H1 (cell line): ENCODE data around the gene SCGB3A1. TPM values are rescaled to one million over a fixed set of nuclear protein-coding genes. Genes with fewer than 3 reads are reported as not detected.

ENCODE experiments used
- CTCF ChIA-PET: fragments of 300-600 bp; sonication (Branson Sonifier 250); formaldehyde crosslinking; loops from one replicate; lab custom pipeline; 2021; ENCODE audit not compliant: partially characterized antibody; lab: Charles Lee
- POLR2A ChIA-PET: fragments of 300-600 bp; sonication (Branson Sonifier 250); formaldehyde crosslinking; loops from one replicate; lab custom pipeline; 2021; ENCODE audit warnings: inconsistent platforms; ENCODE audit not compliant: partially characterized antibody; lab: Charles Lee
- DNase-seq, 2 experiments: peaks; one replicate each; pipeline versions ENCODE4 v3.0.0 to v3.0.0-alpha.2; 2010 to 2022; ENCODE audit warnings: low spot score in 2 of 2, low read depth in 1 of 2, mixed read lengths in 1 of 2
- FAIRE-seq: peaks from 2 replicates; lab custom pipeline; 2011; peaks lifted over from hg19 to GRCh38; lab: Jason Lieb, UNC
- H2AFZ ChIP-seq: 2 replicates; pipeline ENCODE4 v1.8.1; 2012; ENCODE audit warnings: low read length, inconsistent platforms
- H2AK5ac ChIP-seq: 2 replicates; pipeline ENCODE4 v1.6.1; 2013; ENCODE audit warnings: low read depth, low read length
- H2BK120ac ChIP-seq: replicated peaks from 2 replicates; pipeline ENCODE3; 2013; ENCODE audit warnings: low read depth, low read length, inconsistent platforms
- H2BK12ac ChIP-seq: 2 replicates; pipeline ENCODE4 v1.6.1; 2013; ENCODE audit warnings: low read depth, low read length
- H2BK15ac ChIP-seq: 2 replicates; pipeline ENCODE4 v1.6.1; 2013; ENCODE audit warnings: low read length
- H2BK20ac ChIP-seq: 2 replicates; pipeline ENCODE4 v1.6.1; 2013; ENCODE audit warnings: low read length
- H2BK5ac ChIP-seq: 2 replicates; pipeline ENCODE4 v1.6.1; 2013; ENCODE audit warnings: low read depth, low read length
- H3K14ac ChIP-seq: 2 replicates; pipeline ENCODE4 v1.6.1; 2013; ENCODE audit warnings: inconsistent platforms; ENCODE audit not compliant: insufficient read length
- H3K18ac ChIP-seq: 2 replicates; pipeline ENCODE4 v1.6.1; 2013; ENCODE audit warnings: low read length; ENCODE audit errors: extremely low read depth
- H3K23ac ChIP-seq: 2 replicates; pipeline ENCODE4 v1.6.1; 2013; ENCODE audit warnings: inconsistent platforms; ENCODE audit not compliant: insufficient read length
- H3K23me2 ChIP-seq: 2 replicates; pipeline ENCODE4 v1.6.1; 2013; ENCODE audit warnings: low read depth, low read length
- H3K27ac ChIP-seq: 2 replicates; pipeline ENCODE4 v1.6.1; 2011; ENCODE audit warnings: low read depth, low read length, inconsistent platforms
- H3K27me3 ChIP-seq, 4 experiments: replicated peaks in 1 of 4; 1 replicate in 1 of 4; 2 replicates in 3 of 4; pipeline versions ENCODE4 v1.6.1 to v1.8.1; 2011 to 2013; ENCODE audit warnings: low read length in 3 of 4, mild to moderate bottlenecking in 3 of 4, inconsistent platforms in 2 of 4, mixed read lengths in 2 of 4, moderate library complexity in 1 of 4; ENCODE audit not compliant: control insufficient read depth in 3 of 4, insufficient read depth in 3 of 4; ENCODE audit errors: extremely low read depth in 1 of 4
- H3K36me3 ChIP-seq, 4 experiments: 2 replicates each; pipeline versions ENCODE4 v1.6.1 to v1.8.1; 2011 to 2013; ENCODE audit warnings: mild to moderate bottlenecking in 4 of 4, low read length in 3 of 4, moderate library complexity in 2 of 4, control low read depth in 1 of 4, inconsistent platforms in 1 of 4; ENCODE audit not compliant: insufficient read depth in 4 of 4, control insufficient read depth in 2 of 4
- H3K4ac ChIP-seq: replicated peaks from 2 replicates; pipeline ENCODE3; 2013; ENCODE audit warnings: low read length, low read depth, mixed read lengths, inconsistent platforms; ENCODE audit not compliant: insufficient read length
- H3K4me1 ChIP-seq, 4 experiments: replicated peaks in 1 of 4; 1 replicate in 1 of 4; 2 replicates in 3 of 4; pipeline versions ENCODE4 v1.6.1 to v1.8.1; 2011 to 2013; ENCODE audit warnings: low read length in 3 of 4, inconsistent platforms in 2 of 4, mixed read lengths in 1 of 4; ENCODE audit not compliant: insufficient read depth in 4 of 4, control insufficient read depth in 3 of 4
- H3K4me2 ChIP-seq, 2 experiments: 2 replicates each; pipeline versions ENCODE4 v1.6.1 to v1.8.1; 2011 to 2013; ENCODE audit warnings: low read depth in 2 of 2, low read length in 2 of 2, control low read depth in 1 of 2, inconsistent platforms in 1 of 2, mild to moderate bottlenecking in 1 of 2; ENCODE audit not compliant: insufficient read depth in 1 of 2
- H3K4me3 ChIP-seq, 4 experiments: fragments of 200-600, 300-600 bp in 1 of 4; sonication (generic), shearing (Covaris generic), sonication (Bioruptor Twin) in 1 of 4; 2 replicates each; pipeline versions ENCODE4 v1.5.1 to v1.8.1; 2011 to 2016; ENCODE audit warnings: low read length in 4 of 4, low read depth in 3 of 4, control low read depth in 2 of 4, inconsistent platforms in 2 of 4, mild to moderate bottlenecking in 2 of 4, mixed read lengths in 1 of 4, moderate library complexity in 1 of 4; ENCODE audit not compliant: insufficient read depth in 2 of 4; ENCODE audit errors: extremely low read depth in 1 of 4
- H3K56ac ChIP-seq: replicated peaks from 2 replicates; pipeline ENCODE3; 2013; ENCODE audit warnings: low read depth, mild to moderate bottlenecking, mixed read lengths, low read length, inconsistent platforms; ENCODE audit not compliant: insufficient read length
- H3K79me1 ChIP-seq: 2 replicates; pipeline ENCODE4 v1.6.1; 2013; ENCODE audit warnings: low read depth, low read length, control low read depth
- H3K79me2 ChIP-seq, 2 experiments: 2 replicates each; pipeline versions ENCODE4 v1.6.1 to v1.8.1; 2012 to 2013; ENCODE audit warnings: low read length in 2 of 2, mild to moderate bottlenecking in 2 of 2, inconsistent platforms in 1 of 2; ENCODE audit not compliant: insufficient read depth in 2 of 2, control insufficient read depth in 1 of 2
- H3K9ac ChIP-seq, 4 experiments: replicated peaks in 1 of 4; 1 replicate in 1 of 4; 2 replicates in 3 of 4; pipeline versions ENCODE4 v1.6.1 to v1.8.1; 2011 to 2013; ENCODE audit warnings: low read depth in 3 of 4, low read length in 3 of 4, control low read depth in 2 of 4, mild to moderate bottlenecking in 2 of 4, moderate library complexity in 2 of 4, inconsistent platforms in 1 of 4; ENCODE audit errors: extremely low read depth in 1 of 4
- H3K9me3 ChIP-seq, 2 experiments: 2 replicates each; pipeline versions ENCODE4 v1.6.1 to v1.8.1; 2012 to 2013; ENCODE audit warnings: mild to moderate bottlenecking in 2 of 2, moderate library complexity in 2 of 2, control low read depth in 1 of 2, inconsistent platforms in 1 of 2, low read depth in 1 of 2, low read length in 1 of 2, mixed read lengths in 1 of 2; ENCODE audit not compliant: insufficient read depth in 2 of 2
- H4K20me1 ChIP-seq, 2 experiments: replicated peaks in 1 of 2; 2 replicates each; pipeline versions ENCODE3 to v1.8.1; 2011 to 2013; ENCODE audit warnings: inconsistent platforms in 2 of 2, low read length in 2 of 2, mild to moderate bottlenecking in 1 of 2; ENCODE audit not compliant: insufficient read depth in 2 of 2, control insufficient read depth in 1 of 2
- H4K5ac ChIP-seq: 2 replicates; pipeline ENCODE4 v1.6.1; 2013; ENCODE audit warnings: low read length, low read depth, mixed read lengths, inconsistent platforms; ENCODE audit not compliant: insufficient read length
- H4K8ac ChIP-seq: 2 replicates; pipeline ENCODE4 v1.8.0; 2013; ENCODE audit warnings: mild to moderate bottlenecking, moderate library complexity, low read length, inconsistent platforms; ENCODE audit not compliant: insufficient read depth; ENCODE audit errors: extremely low read depth
- H4K91ac ChIP-seq: replicated peaks from 2 replicates; pipeline ENCODE3; 2013; ENCODE audit warnings: low read length, mixed read lengths, inconsistent platforms; ENCODE audit not compliant: insufficient read length
- BRCA1 ChIP-seq: IDR thresholded peaks from 2 replicates; pipeline ENCODE4 v1.6.1; 2012; ENCODE audit warnings: low read depth, low read length, improper control_type of control experiment
- GTF2F1 ChIP-seq: IDR thresholded peaks from 2 replicates; pipeline ENCODE4 v1.6.1; 2012; ENCODE audit warnings: low read depth, low read length, improper control_type of control experiment, borderline replicate concordance
- KDM1A ChIP-seq: fragments of 200-600, 300-600 bp; sonication (generic); IDR thresholded peaks from 2 replicates; pipeline ENCODE4 v1.7.1; 2016; ENCODE audit warnings: mild to moderate bottlenecking, low read length, borderline replicate concordance
- KDM4A ChIP-seq: IDR thresholded peaks from one replicate; pipeline ENCODE4 v1.7.1; 2012; ENCODE audit warnings: low read depth, mild to moderate bottlenecking, moderate library complexity, low read length, inconsistent platforms; ENCODE audit not compliant: severe bottlenecking
- POU5F1 ChIP-seq: IDR thresholded peaks from 2 replicates; pipeline ENCODE4 v1.6.1; 2011; ENCODE audit warnings: low read depth, mild to moderate bottlenecking, low read length, moderate library complexity
- SIRT6 ChIP-seq: IDR thresholded peaks from one replicate; pipeline ENCODE4 v1.7.1; 2012; ENCODE audit warnings: low read length, inconsistent platforms
- SIX5 ChIP-seq: IDR thresholded peaks from 2 replicates; pipeline ENCODE4 v1.6.1; 2011; ENCODE audit warnings: mild to moderate bottlenecking, low read depth, low read length
- SP4 ChIP-seq: IDR thresholded peaks from 2 replicates; pipeline ENCODE4 v1.6.1; 2012; ENCODE audit warnings: low read length, inconsistent platforms
- SUZ12 ChIP-seq: fragments of 200-600 bp; sonication (generic); IDR thresholded peaks from 2 replicates; pipeline ENCODE4 v1.6.1; 2012; ENCODE audit warnings: mild to moderate bottlenecking, inconsistent platforms, low read length, moderate library complexity, mixed read lengths
- TAF1 ChIP-seq: IDR thresholded peaks from 2 replicates; pipeline ENCODE4 v1.6.1; 2011; ENCODE audit warnings: mild to moderate bottlenecking, low read depth, low read length
- YY1 ChIP-seq: IDR thresholded peaks from 2 replicates; pipeline ENCODE4 v1.6.1; 2011; ENCODE audit warnings: low read depth, mild to moderate bottlenecking, low read length
- WGBS, 2 experiments: shearing (Covaris generic) in 1 of 2; methylation state at CpG; one replicate each; pipeline versions ENCODE4 v1.1.6 to v1.1.7; 2013 to 2015; ENCODE audit warnings: low lambda C conversion rate in 2 of 2, mixed read lengths in 2 of 2, inconsistent platforms in 1 of 2, low coverage in 1 of 2, missing lambda C conversion rate in 1 of 2; ENCODE audit not compliant: insufficient replicate concordance in 2 of 2, insufficient coverage in 1 of 2, insufficient read length in 1 of 2; ENCODE audit errors: extremely low coverage in 1 of 2, missing lambda C conversion rate in 1 of 2; 5-methylcytosine and 5-hydroxymethylcytosine counted together
- polyA plus RNA-seq, 7 experiments: library from polyadenylated mRNA; depleted of rRNA in 3 of 7; stranded (reverse) in 5 of 7; unstranded in 2 of 7; fragments of >200 nt in 5 of 7; fragments of 200-250 nt in 2 of 7; gene quantifications; 1 replicate in 5 of 7; 2 replicates in 1 of 7; 4 replicates in 1 of 7; pipeline versions ENCODE4 v1.2.1 to v1.2.3, GENCODE V29; 2011 to 2013; ENCODE audit warnings: missing spikeins in 2 of 7, mixed read lengths in 2 of 7
- total RNA-seq: library from RNA; stranded (reverse); fragmentation: NEBNext Ultra II Directional; extraction: Animal tissue kit (Norgen Biotek cat#: 25700); gene quantifications from 2 replicates; pipeline ENCODE4 v1.2.1, GENCODE V29; 2021

SCGB3A1 gene
- total and polyA plus RNA-seq, 2 of the 8 experiments (the other 6 are each of a cell fraction or from before 2014, with no cell fraction given): 0.20 TPM; not detected in 1

- 93% methylated on average over 5 of the region's 6 CpGs; no CpG with 5 or more reads in 1 of the 2 experiments for WGBS, 2 experiments
- TF ChIP-seq GTF2F1: no peak
- no peak for TF ChIP-seq TAF1
- no peak for TF ChIP-seq SIX5
- TF ChIP-seq SP4: no peak
- no peak for TF ChIP-seq KDM1A
- TF ChIP-seq YY1: no peak
- TF ChIP-seq POU5F1: no peak
- no peak for TF ChIP-seq KDM4A
- TF ChIP-seq SIRT6: no peak
- no peak for TF ChIP-seq SUZ12
- no peak for TF ChIP-seq BRCA1
These were observed 31.6 kb upstream of the SCGB3A1 start for GRCh38 chr5:180622910-180623309.

More at GRCh38 chr5:180622910-180623309, 31.6 kb upstream of the SCGB3A1 start:
- H2BK15ac ChIP-seq: no peak overlapping the region
- H3K4me3 ChIP-seq: no peak overlapping the region
- DNase-seq (no peak), FAIRE-seq (no peak)
- H4K91ac ChIP-seq: no peak overlapping the region
- no peaks in the 10 kb centered on the region for H3K9me3 ChIP-seq
- H3K23me2 ChIP-seq: peaks cover 4% of the 10 kb centered on the region; the same call in 1 of the 2 replicates
- no peaks in the 10 kb centered on the region for H3K36me3 ChIP-seq
- H3K9ac ChIP-seq: no peak overlapping the region
- peaks cover 0 to 4% (median 1%) of the 10 kb centered on the region in 4 experiments; a peak in 4 of 7 replicates for H3K4me1 ChIP-seq
- CTCF ChIA-PET: interaction anchor here (0.7 to 4.9 kb wide), 2 partner anchors 15 to 26 kb away, joined by 3 to 52 read pairs; no protein-coding TSS in a partner anchor
- no peak overlapping the region for H3K4ac ChIP-seq
- H2BK20ac ChIP-seq: no peak overlapping the region
- no peak overlapping the region for H2BK120ac ChIP-seq
- no peak overlapping the region for H3K56ac ChIP-seq
- POLR2A ChIA-PET: no interaction called here
- peaks cover 0 to 10% (median 4%) of the 10 kb centered on the region in 4 experiments; a peak in 5 of 7 replicates for H3K27me3 ChIP-seq
- no peak overlapping the region for H3K18ac ChIP-seq
- no peak overlapping the region for H3K4me2 ChIP-seq
- H2AK5ac ChIP-seq: no peak overlapping the region
- no peak overlapping the region for H3K23ac ChIP-seq
- no peaks in the 10 kb centered on the region for H3K79me2 ChIP-seq
- H4K8ac ChIP-seq: no peak overlapping the region
- no peak overlapping the region for H3K27ac ChIP-seq
- no peak overlapping the region for H2BK12ac ChIP-seq
- H2AFZ ChIP-seq: no peak overlapping the region
- H2BK5ac ChIP-seq: no peak overlapping the region
- no peak overlapping the region for H3K14ac ChIP-seq
- peaks cover 0 to 2% of the 10 kb centered on the region in 2 experiments for H4K20me1 ChIP-seq
- no peak overlapping the region for H4K5ac ChIP-seq
- no peaks in the 10 kb centered on the region for H3K79me1 ChIP-seq
